ENCODE data around the gene AMPD2.

GRCh38 chr1:109620841-109621286, 1.2 kb downstream of the AMPD2 start:
- no peak for TF ChIP-seq CTCF (IDR thresholded peaks at IDR 0.05; ENCODE audit: low read depth, low read length, missing input control)
- no peak for TF ChIP-seq YY1 (IDR thresholded peaks at IDR 0.05)
- TF ChIP-seq EGR1 (IDR thresholded peaks at IDR 0.05; ENCODE audit: low read depth in 2 of 2), result no peak
- TF ChIP-seq GABPA (IDR thresholded peaks at IDR 0.05 in 1 of 2, conservative IDR thresholded peaks at IDR 0.05 in 1 of 2), result peak in 1 of 2 donors; percentile 79

Data from liver (tissue), 3 donors.